Measurements from ENCODE around the gene SLC25A20.

GRCh38 chr3:48918388-48919214 lies 19.9 kb upstream of the SLC25A20 start, which contains the start of gene ARIH2:
- TF ChIP-seq CTCF (IDR thresholded peaks at IDR 0.05) (peak in 3 of 4 experiments; percentile 4 to 13 (median 10)), POLR2A (IDR thresholded peaks at IDR 0.05) (peak; percentile 61 to 85)

Data from uterus (tissue), 2 donors.